SU-DHL-6 (cell line): ENCODE data around the gene MAP3K12.

Experiments
- H2AFZ ChIP-seq: fragments of 200-600 bp; sonication (generic); 2 replicates; pipeline ENCODE4 v1.6.1; 2014; ENCODE audit warnings: low read depth, mild to moderate bottlenecking, moderate library complexity, mixed read lengths, antibody characterized with exemption, low read length; ENCODE audit not compliant: severe bottlenecking
- H3F3A ChIP-seq: fragments of 200-600 bp; shearing (Covaris generic); 2 replicates; pipeline ENCODE4 v1.6.0; 2016; ENCODE audit warnings: antibody characterized with exemption, mild to moderate bottlenecking; ENCODE audit not compliant: insufficient read depth
- H3K27ac ChIP-seq: fragments of 200-600 bp; sonication (generic); 2 replicates; pipeline ENCODE4 v1.5.1; 2016; ENCODE audit warnings: low read depth, mild to moderate bottlenecking, low read length, moderate library complexity, mixed read lengths
- H3K27me3 ChIP-seq: fragments of 200-600 bp; sonication (generic), shearing (Covaris generic); 2 replicates; pipeline ENCODE4 v1.6.0; 2014; ENCODE audit warnings: mild to moderate bottlenecking, low read length
- H3K36me3 ChIP-seq: fragments of 200-600 bp; sonication (generic); 2 replicates; pipeline ENCODE4 v1.6.1; 2014; ENCODE audit warnings: mild to moderate bottlenecking, low read length, mixed read lengths
- H3K4me2 ChIP-seq: fragments of 300-600, 200-600 bp; shearing (Covaris generic), sonication (generic); 2 replicates; pipeline ENCODE4 v1.6.0; 2014; ENCODE audit warnings: low read length, low read depth, mild to moderate bottlenecking; ENCODE audit not compliant: poor library complexity, severe bottlenecking
- H3K4me3 ChIP-seq: fragments of 200-600 bp; sonication (generic); 2 replicates; pipeline ENCODE4 v1.5.1; 2014; ENCODE audit warnings: antibody characterized with exemption, low read length, mild to moderate bottlenecking, mixed read lengths; ENCODE audit not compliant: insufficient read depth, poor library complexity, severe bottlenecking
- H3K79me2 ChIP-seq: fragments of 200-600 bp; sonication (generic); 2 replicates; pipeline ENCODE4 v1.6.1; 2014; ENCODE audit warnings: mild to moderate bottlenecking, low read length, moderate library complexity; ENCODE audit not compliant: insufficient read depth
- H3K9ac ChIP-seq: fragments of 200-600 bp; sonication (generic); 2 replicates; pipeline ENCODE4 v1.7.0; 2014; ENCODE audit warnings: mild to moderate bottlenecking, low read length
- H3K9me2 ChIP-seq: fragments of 200-600 bp; sonication (generic); replicated peaks from 2 replicates; pipeline ENCODE4 v1.6.1; 2014; ENCODE audit warnings: low read length; ENCODE audit not compliant: insufficient read depth
- H3K9me3 ChIP-seq: fragments of 200-600 bp; sonication (generic); 2 replicates; pipeline ENCODE4 v1.6.1; 2014; ENCODE audit warnings: low read length, mixed read lengths; ENCODE audit not compliant: insufficient read depth
- H4K20me1 ChIP-seq: fragments of 200-600 bp; sonication (generic); 2 replicates; pipeline ENCODE4 v1.6.1; 2014; ENCODE audit warnings: low read depth, mild to moderate bottlenecking, antibody characterized with exemption, low read length, moderate library complexity, mixed read lengths
- EZH2phosphoT487 ChIP-seq: fragments of 200-600 bp; sonication (generic), shearing (Covaris generic); conservative IDR thresholded peaks from 2 replicates; pipeline ENCODE4 v1.6.1; 2018; ENCODE audit warnings: mild to moderate bottlenecking, antibody characterized with exemption, low read length, moderate library complexity, mixed read lengths
- TF ChIP-seq, protein P1 (sequence below): fragments of 200-600 bp; sonication (generic); IDR thresholded peaks from one replicate; pipeline ENCODE4 v1.5.1; 2017; ENCODE audit warnings: antibody characterized with exemption, mild to moderate bottlenecking, low read length, moderate library complexity; ENCODE audit not compliant: insufficient read depth, poor library complexity, severe bottlenecking

Gene MAP3K12

DNA sequence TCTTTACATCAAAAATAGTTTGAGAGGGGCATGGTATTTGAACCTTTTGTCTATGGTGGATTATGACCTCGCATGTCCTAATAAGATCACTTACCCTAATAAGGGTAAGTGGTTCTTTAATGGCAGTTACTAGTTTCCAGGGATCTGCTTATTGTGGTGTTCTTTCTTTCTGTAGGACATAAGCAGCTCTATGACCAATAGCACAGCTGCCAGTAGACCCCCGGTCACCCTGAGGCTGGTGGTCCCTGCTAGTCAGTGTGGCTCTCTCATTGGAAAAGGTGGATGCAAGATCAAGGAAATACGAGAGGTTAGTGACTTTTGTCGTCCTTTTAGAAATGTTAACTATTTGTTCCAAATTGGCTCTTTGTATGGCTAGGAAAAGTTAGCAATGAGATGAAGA lies 40.2 kb downstream of the MAP3K12 start:
- no peak for TF ChIP-seq EZH2phosphoT487
- TF ChIP-seq, protein P1, sequence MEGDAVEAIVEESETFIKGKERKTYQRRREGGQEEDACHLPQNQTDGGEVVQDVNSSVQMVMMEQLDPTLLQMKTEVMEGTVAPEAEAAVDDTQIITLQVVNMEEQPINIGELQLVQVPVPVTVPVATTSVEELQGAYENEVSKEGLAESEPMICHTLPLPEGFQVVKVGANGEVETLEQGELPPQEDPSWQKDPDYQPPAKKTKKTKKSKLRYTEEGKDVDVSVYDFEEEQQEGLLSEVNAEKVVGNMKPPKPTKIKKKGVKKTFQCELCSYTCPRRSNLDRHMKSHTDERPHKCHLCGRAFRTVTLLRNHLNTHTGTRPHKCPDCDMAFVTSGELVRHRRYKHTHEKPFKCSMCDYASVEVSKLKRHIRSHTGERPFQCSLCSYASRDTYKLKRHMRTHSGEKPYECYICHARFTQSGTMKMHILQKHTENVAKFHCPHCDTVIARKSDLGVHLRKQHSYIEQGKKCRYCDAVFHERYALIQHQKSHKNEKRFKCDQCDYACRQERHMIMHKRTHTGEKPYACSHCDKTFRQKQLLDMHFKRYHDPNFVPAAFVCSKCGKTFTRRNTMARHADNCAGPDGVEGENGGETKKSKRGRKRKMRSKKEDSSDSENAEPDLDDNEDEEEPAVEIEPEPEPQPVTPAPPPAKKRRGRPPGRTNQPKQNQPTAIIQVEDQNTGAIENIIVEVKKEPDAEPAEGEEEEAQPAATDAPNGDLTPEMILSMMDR, result no peak
- peaks cover 86% of the 10 kb centered on the region for H3K79me2 ChIP-seq
- no peaks in the 10 kb centered on the region for H3K9me2 ChIP-seq
- H3K9me3 ChIP-seq, result no peaks in the 10 kb centered on the region
- peaks cover 51% of the 10 kb centered on the region for H4K20me1 ChIP-seq
- no peak overlapping the region for H3K27ac ChIP-seq
- no peaks in the 10 kb centered on the region for H3K27me3 ChIP-seq
- no peak overlapping the region for H3K4me2 ChIP-seq
- H3K36me3 ChIP-seq, result peaks cover 85% of the 10 kb centered on the region
- no peak overlapping the region for H2AFZ ChIP-seq
- H3K4me3 ChIP-seq, result no peak overlapping the region
- H3F3A ChIP-seq, result peaks cover 24% of the 10 kb centered on the region; the same call in 1 of the 2 replicates
- H3K9ac ChIP-seq, result no peak overlapping the region

DNA sequence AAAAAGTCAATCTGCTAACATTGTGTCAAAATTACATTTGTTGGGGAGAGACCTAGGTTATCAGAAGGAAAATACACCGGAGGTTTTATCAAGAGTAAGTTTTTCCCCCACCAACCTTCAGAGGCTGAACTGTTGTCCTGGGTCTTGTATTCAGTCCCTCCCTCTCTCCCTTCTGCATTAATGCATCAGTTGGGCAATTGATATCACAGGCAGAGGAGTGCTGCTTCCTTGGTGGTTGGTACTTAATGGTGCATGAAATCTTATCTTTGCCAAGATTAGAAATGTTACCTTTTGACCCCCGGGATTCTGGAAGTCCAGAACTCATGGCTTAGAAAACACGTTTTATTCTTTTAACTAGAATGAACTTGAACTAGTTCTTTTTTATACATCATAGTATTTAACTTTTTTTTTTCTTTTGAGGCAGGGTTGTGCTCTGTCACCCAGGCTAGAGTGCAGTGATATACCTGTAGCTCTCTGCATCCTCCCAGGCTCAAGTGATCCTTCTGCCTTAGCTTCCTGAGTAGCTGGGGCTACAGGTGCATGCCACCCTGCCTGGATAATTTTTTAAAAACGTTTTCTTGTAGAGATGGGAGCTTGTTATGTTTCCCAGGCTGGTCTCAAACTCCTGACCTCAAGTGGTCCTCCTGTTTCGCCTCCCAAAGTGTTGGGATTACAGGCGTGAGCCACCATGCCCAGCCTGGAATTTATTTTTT lies 42.4 kb downstream of the MAP3K12 start:
- Histone ChIP-seq H3K9ac (no peak overlapping the region), H3K9me3 (no peaks in the 10 kb centered on the region), H3K9me2 (no peaks in the 10 kb centered on the region), H2AFZ (no peak overlapping the region), H3K4me3 (no peak overlapping the region), H3K36me3 (peaks cover 78% of the 10 kb centered on the region), H3F3A (peaks cover 32% of the 10 kb centered on the region; the same call in 1 of the 2 replicates), H3K27me3 (no peaks in the 10 kb centered on the region), H4K20me1 (peaks cover 52% of the 10 kb centered on the region), H3K27ac (no peak overlapping the region), H3K4me2 (no peak overlapping the region), H3K79me2 (peaks cover 85% of the 10 kb centered on the region)
- TF ChIP-seq, protein P1, result no peak
- no peak for TF ChIP-seq EZH2phosphoT487

DNA sequence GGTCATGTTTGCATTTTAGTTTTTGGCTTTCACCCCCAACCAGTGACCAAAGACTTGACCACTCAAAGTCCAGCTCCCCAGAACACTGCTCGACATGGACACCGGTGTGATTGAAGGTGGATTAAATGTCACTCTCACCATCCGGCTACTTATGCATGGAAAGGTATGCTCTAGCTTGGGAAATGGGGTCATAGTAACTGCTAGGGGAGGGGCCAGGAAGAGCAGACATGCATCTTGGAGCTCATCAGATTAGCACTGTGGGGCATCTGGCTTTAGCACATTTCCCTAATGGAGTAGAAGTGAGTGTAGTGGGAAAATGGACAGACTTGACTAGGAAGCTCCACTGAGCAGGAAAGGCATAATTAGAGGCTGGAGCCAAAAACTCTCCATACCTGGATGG lies 44.6 kb downstream of the MAP3K12 start:
- Histone ChIP-seq H3K79me2 (peaks cover 66% of the 10 kb centered on the region), H4K20me1 (peaks cover 37% of the 10 kb centered on the region), H3K27me3 (no peaks in the 10 kb centered on the region), H3K27ac (no peak overlapping the region), H3K4me2 (no peak overlapping the region), H2AFZ (no peak overlapping the region), H3F3A (peaks cover 34% of the 10 kb centered on the region), H3K4me3 (no peak overlapping the region), H3K9me2 (no peaks in the 10 kb centered on the region), H3K9me3 (no peaks in the 10 kb centered on the region), H3K36me3 (peaks cover 57% of the 10 kb centered on the region), H3K9ac (no peak overlapping the region)
- TF ChIP-seq, protein P1, result no peak
- TF ChIP-seq EZH2phosphoT487, result no peak
